HEK293T (cell line): ENCODE data around the gene MAP3K14.

Experiments used
- CTCF ChIA-PET: fragments of 350-600 bp; formaldehyde crosslinking; extraction: SDS; loops from one replicate; lab custom pipeline; 2021; ENCODE audit warnings: antibody characterized with exemption, inconsistent platforms; lab: Yijun Ruan, JAX
- POLR2A ChIA-PET: fragments of 350-600 bp; formaldehyde crosslinking; extraction: SDS; loops from one replicate; lab custom pipeline; 2020; ENCODE audit warnings: antibody characterized with exemption, inconsistent platforms; lab: Yijun Ruan, JAX
- DNase-seq: peaks from one replicate; pipeline ENCODE4 v3.0.0; 2012; ENCODE audit warnings: mixed read lengths; ENCODE audit errors: extremely low spot score
- ARNT ChIP-seq: fragments of 450-650 bp; IDR thresholded peaks from 2 replicates; pipeline ENCODE4 v1.6.1; 2017; ENCODE audit warnings: mild to moderate bottlenecking
- BHLHE40 ChIP-seq: fragments of 450-650 bp; IDR thresholded peaks from 2 replicates; pipeline ENCODE4 v1.6.1; 2016; ENCODE audit warnings: mild to moderate bottlenecking, moderate library complexity, borderline replicate concordance
- CTBP1 ChIP-seq: fragments of 450-650 bp; IDR thresholded peaks from 2 replicates; pipeline ENCODE4 v1.6.1; 2016; ENCODE audit warnings: borderline replicate concordance
- ELF4 ChIP-seq: fragments of 450-650 bp; IDR thresholded peaks from 2 replicates; pipeline ENCODE4 v1.6.1; 2017; ENCODE audit warnings: antibody characterized with exemption
- FOXA1 ChIP-seq: fragments of 450-650 bp; IDR thresholded peaks from 2 replicates; pipeline ENCODE4 v1.6.1; 2016; ENCODE audit warnings: mild to moderate bottlenecking
- FOXK2 ChIP-seq: fragments of 450-650 bp; IDR thresholded peaks from 2 replicates; pipeline ENCODE4 v1.6.1; 2016; ENCODE audit warnings: mild to moderate bottlenecking
- FOXM1 ChIP-seq: fragments of 450-650 bp; IDR thresholded peaks from 2 replicates; pipeline ENCODE4 v1.6.1; 2017; ENCODE audit warnings: mild to moderate bottlenecking, borderline replicate concordance
- HDGF ChIP-seq: fragments of 450-650 bp; IDR thresholded peaks from 2 replicates; pipeline ENCODE4 v1.6.1; 2017; ENCODE audit warnings: antibody characterized with exemption, borderline replicate concordance
- L3MBTL2 ChIP-seq: fragments of 450-650 bp; conservative IDR thresholded peaks from 2 replicates; pipeline ENCODE4 v1.6.1; 2016; ENCODE audit warnings: mild to moderate bottlenecking
- LEF1 ChIP-seq: fragments of 450-650 bp; IDR thresholded peaks from 2 replicates; pipeline ENCODE4 v1.6.1; 2017; ENCODE audit warnings: mild to moderate bottlenecking, borderline replicate concordance
- NFRKB ChIP-seq: fragments of 450-650 bp; IDR thresholded peaks from 2 replicates; pipeline ENCODE4 v1.6.1; 2016; ENCODE audit warnings: mild to moderate bottlenecking, moderate library complexity
- SP1 ChIP-seq: fragments of 450-650 bp; IDR thresholded peaks from 2 replicates; pipeline ENCODE4 v1.6.1; 2017
- SUZ12 ChIP-seq: fragments of 450-650 bp; IDR thresholded peaks from 2 replicates; pipeline ENCODE4 v1.6.1; 2016; ENCODE audit warnings: mild to moderate bottlenecking
- TARDBP ChIP-seq: fragments of 450-650 bp; IDR thresholded peaks from 2 replicates; pipeline ENCODE4 v1.6.1; 2016
- ZNF384 ChIP-seq: fragments of 450-650 bp; IDR thresholded peaks from 2 replicates; pipeline ENCODE4 v1.6.1; 2016
- TF ChIP-seq, protein P1 (sequence below): fragments of 450-650 bp; IDR thresholded peaks from 2 replicates; pipeline ENCODE4 v1.6.1; 2016

The MAP3K14 gene

DNA sequence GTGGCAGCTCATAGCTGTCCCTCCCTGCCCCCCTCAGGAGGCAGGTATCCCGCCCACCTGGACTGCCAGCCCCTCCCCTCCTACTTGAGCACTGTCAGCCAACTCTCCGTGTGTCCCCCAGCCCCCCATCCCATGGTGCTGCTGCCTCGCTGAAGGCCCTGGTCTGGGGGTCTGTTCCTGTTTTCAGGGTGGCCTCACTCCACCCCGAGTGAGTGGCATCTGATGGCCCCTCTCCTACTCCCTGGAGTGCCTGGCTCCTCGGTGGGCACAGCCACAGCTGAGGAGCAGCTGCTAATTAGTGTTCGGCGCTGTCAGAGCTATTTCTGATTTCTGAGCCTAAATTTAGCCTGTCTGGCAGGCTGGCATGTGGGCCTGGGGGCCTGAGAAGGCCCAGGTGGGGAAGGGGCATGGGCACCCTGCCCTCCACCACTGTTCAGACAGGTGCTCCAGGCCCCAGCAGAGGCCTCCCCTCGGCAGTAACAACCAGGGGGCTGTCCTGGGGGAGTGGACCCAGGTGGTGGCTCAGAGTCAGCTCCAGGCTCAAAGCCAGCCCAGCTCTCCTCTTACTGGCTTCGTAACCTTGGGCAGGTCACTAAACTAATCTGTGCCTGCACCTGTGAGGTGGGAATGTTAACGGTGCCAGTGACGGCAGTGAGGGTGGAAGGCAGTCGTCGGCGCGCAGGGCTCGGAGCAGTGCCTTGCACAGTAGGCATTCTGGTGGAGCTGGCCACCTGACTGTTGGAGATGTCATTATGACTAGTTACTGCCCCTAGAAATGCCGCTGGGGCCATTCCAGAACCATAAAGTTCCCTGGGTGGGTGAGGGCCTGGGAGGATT is 88.7 kb downstream of the MAP3K14 start:
- TF ChIP-seq L3MBTL2 (no peak), HDGF (no peak), NFRKB (no peak), SUZ12 (no peak), CTBP1 (no peak), FOXM1 (no peak), BHLHE40 (no peak), ELF4 (no peak), ARNT (no peak), ZNF384 (no peak), FOXA1 (no peak)
- TF ChIP-seq, protein P1, sequence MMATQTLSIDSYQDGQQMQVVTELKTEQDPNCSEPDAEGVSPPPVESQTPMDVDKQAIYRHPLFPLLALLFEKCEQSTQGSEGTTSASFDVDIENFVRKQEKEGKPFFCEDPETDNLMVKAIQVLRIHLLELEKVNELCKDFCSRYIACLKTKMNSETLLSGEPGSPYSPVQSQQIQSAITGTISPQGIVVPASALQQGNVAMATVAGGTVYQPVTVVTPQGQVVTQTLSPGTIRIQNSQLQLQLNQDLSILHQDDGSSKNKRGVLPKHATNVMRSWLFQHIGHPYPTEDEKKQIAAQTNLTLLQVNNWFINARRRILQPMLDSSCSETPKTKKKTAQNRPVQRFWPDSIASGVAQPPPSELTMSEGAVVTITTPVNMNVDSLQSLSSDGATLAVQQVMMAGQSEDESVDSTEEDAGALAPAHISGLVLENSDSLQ: no peak
- CTCF ChIA-PET: interaction anchor here (0.5 to 5.0 kb wide), 4 partner anchors 8 to 92 kb away, joined by 3 to 30 read pairs (median 6); partner anchors contain the start of gene ACBD4
- no peak for DNase-seq
- POLR2A ChIA-PET: interaction anchor here (0.8 to 1.4 kb wide), 3 partner anchors 8 to 79 kb away, joined by 4 to 7 read pairs (median 4); partner anchors contain the start of gene HEXIM1

DNA sequence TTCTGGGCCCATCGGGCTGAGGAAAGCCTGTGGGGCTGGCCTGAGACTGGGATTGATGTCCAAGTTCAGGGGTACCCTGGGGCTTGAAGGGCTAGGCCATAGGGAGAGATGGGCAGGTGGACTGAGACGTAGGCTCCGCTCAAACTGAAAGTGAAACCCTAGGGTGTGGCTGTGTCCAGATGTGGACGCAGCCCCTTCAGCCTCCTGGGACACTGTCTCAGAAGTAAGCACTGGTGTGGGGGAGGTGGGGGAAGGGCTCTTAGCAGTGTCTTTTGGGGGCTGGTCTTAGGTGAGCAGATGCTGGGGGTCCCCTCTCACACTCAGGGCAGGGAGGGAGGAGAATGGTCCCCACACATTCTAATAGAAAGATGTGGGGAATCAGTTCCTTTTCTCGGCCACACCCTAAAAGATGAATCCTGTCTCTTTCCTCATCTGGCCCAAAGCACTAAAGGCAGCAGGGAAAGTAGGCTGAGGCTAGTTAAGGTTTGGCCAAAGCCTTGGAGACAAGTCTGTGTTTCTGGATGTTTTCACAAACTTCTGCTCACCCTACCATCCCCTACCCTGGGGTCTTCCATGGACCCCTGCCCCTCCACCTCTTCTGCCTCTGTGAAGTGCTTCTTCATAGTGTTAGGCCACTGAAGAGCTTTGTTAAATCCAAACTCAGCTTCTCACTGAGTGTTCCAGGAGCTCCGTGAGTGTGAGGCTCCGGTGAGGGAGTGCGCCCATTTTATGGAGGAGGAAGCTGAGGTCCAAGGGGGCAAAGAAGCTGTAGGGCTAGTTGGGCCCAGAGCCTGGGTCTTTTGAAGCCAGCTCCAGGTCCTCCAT is 89.5 kb downstream of the MAP3K14 start:
- TF ChIP-seq ZNF384 (no peak), LEF1 (no peak), BHLHE40 (no peak), L3MBTL2 (no peak), SUZ12 (no peak), FOXA1 (no peak), ELF4 (no peak), NFRKB (no peak), TARDBP (no peak), HDGF (no peak), FOXK2 (no peak), ARNT (no peak), SP1 (no peak), FOXM1 (no peak; the same call in 1 of the 2 replicates), CTBP1 (no peak)
- TF ChIP-seq, protein P1: no peak
- ChIA-PET POLR2A (interaction anchor here (1.4 kb wide), 1 partner anchor 78 kb away, joined by 7 read pairs; the partner anchor contains the start of gene HEXIM1), CTCF (interaction anchor here (0.5 to 5.0 kb wide), 4 partner anchors 8 to 92 kb away, joined by 3 to 30 read pairs (median 6); partner anchors contain the start of gene ACBD4)
- DNase-seq: no peak

GRCh38 chr17:45226576-45226975 is 90.2 kb downstream of the MAP3K14 start:
- no peak for DNase-seq
- POLR2A ChIA-PET: interaction anchor here (1.7 kb wide), 1 partner anchor 78 kb away, joined by 9 read pairs; the partner anchor contains the start of gene HEXIM1
- TF ChIP-seq FOXA1 (no peak), L3MBTL2 (no peak), SUZ12 (no peak), ELF4 (no peak), BHLHE40 (no peak), CTBP1 (no peak), ARNT (no peak), FOXM1 (no peak), SP1 (no peak), LEF1 (no peak), TARDBP (no peak), ZNF384 (no peak), FOXK2 (no peak), HDGF (no peak), NFRKB (no peak)
- TF ChIP-seq, protein P1: no peak
- CTCF ChIA-PET: interaction anchor here (1.3 to 2.6 kb wide), 3 partner anchors 9 to 91 kb away, joined by 4 to 16 read pairs (median 9); partner anchors contain the start of gene ACBD4

DNA sequence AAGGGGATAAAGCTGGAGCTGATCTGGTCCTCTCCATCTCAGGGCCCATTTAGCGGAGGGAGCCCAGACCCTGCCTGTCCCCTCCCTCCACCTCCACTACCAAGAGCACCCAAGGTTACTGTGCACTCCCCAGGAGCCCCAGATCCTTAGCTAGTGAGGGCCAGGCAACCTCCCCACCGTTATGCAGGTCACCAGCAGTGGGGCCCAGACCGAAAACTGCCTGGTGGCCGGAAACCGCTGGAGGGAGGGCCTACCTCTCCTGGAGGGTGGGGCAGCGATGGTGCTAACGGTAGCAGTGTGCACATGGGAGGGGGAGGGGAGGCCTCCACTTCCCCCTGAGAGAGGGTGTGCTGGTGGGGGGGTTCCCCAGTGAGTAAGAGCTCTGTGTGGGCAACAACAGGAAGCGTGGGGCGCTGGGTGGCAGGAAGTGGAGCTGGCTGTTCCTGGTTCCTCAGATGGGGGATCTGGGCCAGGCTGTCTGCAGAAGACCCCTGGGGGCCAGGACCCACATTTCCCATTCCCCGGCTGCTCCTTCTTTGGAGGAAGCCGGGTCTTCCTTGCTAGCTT is 90.8 kb downstream of the MAP3K14 start:
- TF ChIP-seq LEF1 (no peak), TARDBP (no peak), CTBP1 (no peak), ELF4 (no peak), ARNT (no peak), FOXM1 (no peak), SP1 (no peak), NFRKB (no peak), SUZ12 (no peak)
- TF ChIP-seq, protein P1: no peak
- CTCF ChIA-PET: interaction anchor here (1.3 to 2.6 kb wide), 3 partner anchors 9 to 91 kb away, joined by 4 to 16 read pairs (median 9); partner anchors contain the start of gene ACBD4
- POLR2A ChIA-PET: interaction anchor here (1.7 kb wide), 1 partner anchor 78 kb away, joined by 9 read pairs; the partner anchor contains the start of gene HEXIM1
- no peak for DNase-seq
